Stomach smooth muscle (tissue), 2 donors: Measurements from ENCODE around the gene CAMP.

Experiments
- H3K27ac ChIP-seq: one replicate; pipeline ENCODE4 v1.7.0; 2013; ENCODE audit warnings: mild to moderate bottlenecking, low read length, inconsistent platforms
- H3K27me3 ChIP-seq, 2 donors: one replicate each; pipeline ENCODE4 v1.7.0; 2013; ENCODE audit warnings: low read length in 2 of 2; ENCODE audit not compliant: insufficient read depth in 2 of 2, control insufficient read depth in 1 of 2
- H3K36me3 ChIP-seq, 2 donors: one replicate each; pipeline ENCODE4 v1.7.0; 2013; ENCODE audit warnings: low read length in 2 of 2; ENCODE audit not compliant: control insufficient read depth in 2 of 2, insufficient read depth in 2 of 2
- H3K4me1 ChIP-seq: one replicate; pipeline ENCODE4 v1.7.0; 2013; ENCODE audit warnings: low read length; ENCODE audit not compliant: control insufficient read depth, insufficient read depth
- H3K4me3 ChIP-seq, 2 donors: one replicate each; pipeline ENCODE4 v1.7.0; 2013; ENCODE audit warnings: low read length in 2 of 2
- H3K9ac ChIP-seq, 2 donors: one replicate each; pipeline ENCODE4 v1.7.0; 2013; ENCODE audit warnings: low read length in 2 of 2, mild to moderate bottlenecking in 1 of 2
- H3K9me3 ChIP-seq, 2 donors: one replicate each; pipeline ENCODE4 v1.7.0; 2013; ENCODE audit warnings: low read length in 2 of 2; ENCODE audit not compliant: control insufficient read depth in 2 of 2
- donor health status: healthy.
- donor health status: Pancreatic carcinoma.

Gene CAMP

GRCh38 chr3:48232734-48233133 is 9.4 kb downstream of the CAMP start:
- no peak overlapping the region for H3K9ac ChIP-seq
- no peaks in the 10 kb centered on the region for H3K27me3 ChIP-seq
- peaks cover 3% of the 10 kb centered on the region for H3K4me1 ChIP-seq
- no peaks in the 10 kb centered on the region for H3K36me3 ChIP-seq
- peak overlapping the region in 1 of 2 donors; percentile 55 for H3K4me3 ChIP-seq
- H3K27ac ChIP-seq: no peak overlapping the region
- H3K9me3 ChIP-seq: no peaks in the 10 kb centered on the region

- no peaks in the 10 kb centered on the region for H3K27me3 ChIP-seq
- H3K4me1 ChIP-seq: peaks cover 3% of the 10 kb centered on the region
- H3K4me3 ChIP-seq: no peak overlapping the region
- no peak overlapping the region for H3K27ac ChIP-seq
- H3K9ac ChIP-seq: no peak overlapping the region
- H3K36me3 ChIP-seq: no peaks in the 10 kb centered on the region
- H3K9me3 ChIP-seq: no peaks in the 10 kb centered on the region
These were observed 10.2 kb downstream of the CAMP start for GRCh38 chr3:48233542-48233941.

- Histone ChIP-seq H3K9me3 (no peaks in the 10 kb centered on the region), H3K4me3 (no peak overlapping the region), H3K27me3 (no peaks in the 10 kb centered on the region), H3K9ac (no peak overlapping the region), H3K27ac (no peak overlapping the region), H3K4me1 (peaks cover 14% of the 10 kb centered on the region), H3K36me3 (no peaks in the 10 kb centered on the region)
These were observed 13.2 kb downstream of the CAMP start for GRCh38 chr3:48236531-48236930.

GRCh38 chr3:48238531-48239085 is 15.3 kb downstream of the CAMP start:
- Histone ChIP-seq H3K4me3 (no peak overlapping the region), H3K9me3 (no peaks in the 10 kb centered on the region), H3K9ac (no peak overlapping the region), H3K36me3 (no peaks in the 10 kb centered on the region), H3K27me3 (no peaks in the 10 kb centered on the region), H3K4me1 (peaks cover 17% of the 10 kb centered on the region), H3K27ac (no peak overlapping the region)

- Histone ChIP-seq H3K27ac (peak overlapping the region; percentile 80), H3K4me1 (peaks cover 17% of the 10 kb centered on the region), H3K9ac (peak overlapping the region; percentile 76 to 90), H3K27me3 (no peaks in the 10 kb centered on the region), H3K4me3 (peak overlapping the region; percentile 73 to 98), H3K36me3 (no peaks in the 10 kb centered on the region), H3K9me3 (no peaks in the 10 kb centered on the region)
These were observed 17.0 kb downstream of the CAMP start for GRCh38 chr3:48240000-48240963.

- H3K4me1 ChIP-seq: peaks cover 17% of the 10 kb centered on the region
- no peaks in the 10 kb centered on the region for H3K36me3 ChIP-seq
- peak overlapping the region in 1 of 2 donors; percentile 33 for H3K9ac ChIP-seq
- no peaks in the 10 kb centered on the region for H3K9me3 ChIP-seq
- H3K27me3 ChIP-seq: no peaks in the 10 kb centered on the region
- peak overlapping the region; percentile 73 to 98 for H3K4me3 ChIP-seq
- H3K27ac ChIP-seq: peak overlapping the region; percentile 80
These were observed 18.6 kb downstream of the CAMP start for GRCh38 chr3:48241796-48242455.

GRCh38 chr3:48243886-48244285 is 20.6 kb downstream of the CAMP start:
- Histone ChIP-seq H3K27ac (no peak overlapping the region), H3K4me1 (peaks cover 17% of the 10 kb centered on the region), H3K36me3 (peaks cover 0 to 5% of the 10 kb centered on the region in 2 donors), H3K9me3 (no peaks in the 10 kb centered on the region), H3K27me3 (no peaks in the 10 kb centered on the region), H3K9ac (no peak overlapping the region), H3K4me3 (no peak overlapping the region)

- Histone ChIP-seq H3K4me1 (peaks cover 17% of the 10 kb centered on the region), H3K27me3 (no peaks in the 10 kb centered on the region), H3K9me3 (no peaks in the 10 kb centered on the region), H3K9ac (no peak overlapping the region), H3K4me3 (no peak overlapping the region), H3K27ac (no peak overlapping the region), H3K36me3 (peaks cover 0 to 7% of the 10 kb centered on the region in 2 donors)
These were observed 21.2 kb downstream of the CAMP start for GRCh38 chr3:48244461-48244860.

- H3K4me1 ChIP-seq: peaks cover 17% of the 10 kb centered on the region
- H3K9ac ChIP-seq: no peak overlapping the region
- no peak overlapping the region for H3K4me3 ChIP-seq
- H3K27ac ChIP-seq: no peak overlapping the region
- no peaks in the 10 kb centered on the region for H3K27me3 ChIP-seq
- no peaks in the 10 kb centered on the region for H3K9me3 ChIP-seq
- peaks cover 0 to 9% of the 10 kb centered on the region in 2 donors for H3K36me3 ChIP-seq
These were observed 21.8 kb downstream of the CAMP start for GRCh38 chr3:48245136-48245535.

GRCh38 chr3:48247401-48247811 is 24.1 kb downstream of the CAMP start:
- no peaks in the 10 kb centered on the region for H3K9me3 ChIP-seq
- H3K9ac ChIP-seq: no peak overlapping the region
- peaks cover 0 to 9% of the 10 kb centered on the region in 2 donors for H3K36me3 ChIP-seq
- H3K27ac ChIP-seq: no peak overlapping the region
- no peaks in the 10 kb centered on the region for H3K4me1 ChIP-seq
- H3K4me3 ChIP-seq: no peak overlapping the region
- no peaks in the 10 kb centered on the region for H3K27me3 ChIP-seq
